Esophagus muscularis mucosa (tissue), 4 donors: ENCODE results near the gene SNAP47. TPM values are rescaled to one million over a fixed set of nuclear protein-coding genes. Genes with fewer than 3 reads are reported as not detected.

ENCODE experiments used
- DNase-seq: peaks from one replicate; pipeline ENCODE4 v3.0.0-alpha.2; 2017; ENCODE audit errors: extremely low spot score
- H3K27ac ChIP-seq, 4 donors: fragments of 200-600 bp; sonication (generic); replicated peaks in 1 of 4; 1 replicate in 3 of 4; 2 replicates in 1 of 4; pipeline ENCODE4 v1.5.1; 2016 to 2019; ENCODE audit warnings: mild to moderate bottlenecking in 1 of 4
- H3K27me3 ChIP-seq, 4 donors: fragments of 200-600 bp; sonication (generic); one replicate each; pipeline versions ENCODE4 v1.5.1 to v1.6.0; 2016 to 2019
- H3K36me3 ChIP-seq, 4 donors: fragments of 200-600 bp; sonication (generic); one replicate each; pipeline ENCODE4 v1.5.1; 2016 to 2019
- H3K4me1 ChIP-seq, 4 donors: fragments of 200-600 bp; sonication (generic); one replicate each; pipeline ENCODE4 v1.5.1; 2016 to 2019
- H3K4me3 ChIP-seq, 4 donors: fragments of 200-600 bp; sonication (generic); 1 replicate in 2 of 4; 2 replicates in 2 of 4; pipeline ENCODE4 v1.5.1; 2016 to 2019; ENCODE audit warnings: mild to moderate bottlenecking in 4 of 4, moderate library complexity in 1 of 4
- H3K9me3 ChIP-seq, 4 donors: fragments of 200-600 bp; sonication (generic); 1 replicate in 3 of 4; 2 replicates in 1 of 4; pipeline ENCODE4 v1.5.1; 2016 to 2019
- CTCF ChIP-seq, 3 experiments: fragments of 200-600 bp in 2 of 3; fragments of 450-650 bp in 1 of 3; sonication (generic) in 2 of 3; IDR thresholded peaks; one replicate each; pipeline ENCODE4 v1.5.1; 2017 to 2019; ENCODE audit warnings: antibody characterized with exemption in 3 of 3, mild to moderate bottlenecking in 2 of 3, moderate library complexity in 1 of 3
- EP300 ChIP-seq: sonication (generic); formaldehyde crosslinking; IDR thresholded peaks from one replicate; pipeline ENCODE4 v1.6.1; 2017; ENCODE audit warnings: antibody characterized with exemption
- POLR2A ChIP-seq: fragments of 450-650 bp; IDR thresholded peaks from one replicate; pipeline ENCODE4 v1.6.1; 2017; ENCODE audit warnings: antibody characterized with exemption, moderate library complexity, mild to moderate bottlenecking, low read depth
- POLR2AphosphoS5 ChIP-seq, 2 donors: sonication (generic); formaldehyde crosslinking; IDR thresholded peaks; one replicate each; pipeline ENCODE4 v1.6.1; 2017; ENCODE audit warnings: antibody characterized with exemption in 2 of 2
- WGBS: methylation state at CpG from one replicate; pipeline ENCODE4 v1.1.5; 2018; 5-methylcytosine and 5-hydroxymethylcytosine counted together
- intact Hi-C: fragments of 100-400 bp; cut with DNase I; formaldehyde crosslinking; loops from one replicate; pipeline ENCODE4 v1.15.1; 2023
- total RNA-seq, 4 donors: library from RNA; depleted of rRNA; stranded (reverse); fragments of >200 nt; gene quantifications; one replicate each; pipeline versions ENCODE4 v1.1.0 to v1.2.1, GENCODE V29; 2016

SNAP47 gene
- total RNA-seq, 4 donors from 2014 or later: 26.6 to 41.0 (median 38.8) TPM

GRCh38 chr1:227771771-227772170 lies 36.5 kb downstream of the SNAP47 start:
- peaks cover 0 to 28% (median 17%) of the 10 kb centered on the region in 4 donors for H3K4me1 ChIP-seq
- intact Hi-C loops: no loop called here
- H3K27me3 ChIP-seq: no peaks in the 10 kb centered on the region
- H3K9me3 ChIP-seq: no peaks in the 10 kb centered on the region
- no peak overlapping the region for H3K4me3 ChIP-seq
- TF ChIP-seq EP300 (no peak), POLR2A (no peak), CTCF (IDR thresholded peaks at IDR 0.05) (no peak), POLR2AphosphoS5 (IDR thresholded peaks at IDR 0.05) (no peak)
- WGBS: 98% methylated on average over 5 of the region's 7 CpGs
- H3K27ac ChIP-seq: no peak overlapping the region
- DNase-seq: no peak
- H3K36me3 ChIP-seq: peaks cover 12 to 76% (median 71%) of the 10 kb centered on the region in 4 donors

- TF ChIP-seq POLR2AphosphoS5 (IDR thresholded peaks at IDR 0.05) (no peak), CTCF (IDR thresholded peaks at IDR 0.05) (no peak), EP300 (no peak), POLR2A (no peak)
- intact Hi-C loops: no loop called here
- peaks cover 6 to 61% (median 53%) of the 10 kb centered on the region in 4 donors for H3K36me3 ChIP-seq
- peaks cover 0 to 22% (median 15%) of the 10 kb centered on the region in 4 donors for H3K4me1 ChIP-seq
- no peak overlapping the region for H3K27ac ChIP-seq
- H3K9me3 ChIP-seq: no peaks in the 10 kb centered on the region
- no peak for DNase-seq
- H3K27me3 ChIP-seq: no peaks in the 10 kb centered on the region
- 93% methylated on average over 15 of the region's 15 CpGs for WGBS
- no peak overlapping the region for H3K4me3 ChIP-seq
These were observed 38.3 kb downstream of the SNAP47 start for GRCh38 chr1:227773558-227773957.

- intact Hi-C loops: no loop called here
- no peak for TF ChIP-seq CTCF (IDR thresholded peaks at IDR 0.05)
- no peak for TF ChIP-seq POLR2AphosphoS5 (IDR thresholded peaks at IDR 0.05)
- no peak for TF ChIP-seq EP300
- TF ChIP-seq POLR2A: no peak
- H3K4me3 ChIP-seq: no peak overlapping the region
- H3K4me1 ChIP-seq: peaks cover 0 to 26% (median 16%) of the 10 kb centered on the region in 4 donors
- no peak for DNase-seq
- peak overlapping the region in 1 of 4 donors; percentile 65 for H3K27ac ChIP-seq
- 83% methylated on average over 13 of the region's 13 CpGs for WGBS
- H3K36me3 ChIP-seq: peaks cover 6 to 56% (median 47%) of the 10 kb centered on the region in 4 donors
- H3K9me3 ChIP-seq: no peaks in the 10 kb centered on the region
- H3K27me3 ChIP-seq: no peaks in the 10 kb centered on the region
These were observed 39.0 kb downstream of the SNAP47 start for GRCh38 chr1:227774051-227774731.

- no peak overlapping the region for H3K4me3 ChIP-seq
- peaks cover 6 to 56% (median 42%) of the 10 kb centered on the region in 4 donors for H3K36me3 ChIP-seq
- peak; percentile 6 to 14 for TF ChIP-seq POLR2AphosphoS5 (IDR thresholded peaks at IDR 0.05)
- no peak for TF ChIP-seq CTCF (IDR thresholded peaks at IDR 0.05)
- WGBS: 72% methylated on average over 41 of the region's 42 CpGs
- peak overlapping the region in 2 of 4 donors; percentile 34 to 65 for H3K27ac ChIP-seq
- no peak for DNase-seq
- no peaks in the 10 kb centered on the region for H3K9me3 ChIP-seq
- peaks cover 0 to 27% (median 16%) of the 10 kb centered on the region in 4 donors for H3K4me1 ChIP-seq
- no peaks in the 10 kb centered on the region for H3K27me3 ChIP-seq
- intact Hi-C loops: no loop called here
These were observed 39.8 kb downstream of the SNAP47 start for GRCh38 chr1:227774821-227775661.
